Measurements from ENCODE around the gene ADAMTS7.

DNA sequence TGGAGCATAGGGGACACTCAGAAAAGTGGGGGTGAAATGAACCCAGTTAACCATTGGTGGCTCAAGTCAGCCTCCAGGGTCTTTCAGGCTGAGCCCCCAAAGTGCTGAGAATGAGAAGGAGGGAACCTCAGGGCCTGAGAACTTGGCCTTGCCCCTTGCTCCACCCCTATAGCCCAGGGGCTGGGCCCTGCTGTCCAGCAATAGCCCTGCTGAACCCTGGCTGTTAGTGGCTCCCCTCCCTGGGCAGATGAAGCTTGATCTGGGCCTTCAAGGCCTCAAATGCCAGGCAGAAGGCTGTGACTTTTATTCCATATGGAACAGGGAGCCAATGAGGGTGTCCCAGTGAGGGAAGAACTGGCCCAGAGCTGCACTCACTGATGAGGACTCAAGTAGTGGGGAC is 16.2 kb downstream of the ADAMTS7 start:
- no peak for TF ChIP-seq POLR2A (IDR thresholded peaks at IDR 0.05; ENCODE audit: low read depth, low read length)
- no peak for TF ChIP-seq TAF1 (IDR thresholded peaks at IDR 0.05; ENCODE audit: borderline replicate concordance, low read depth, low read length)
